NCI-H524 treated with DMSO at 0.1 percent for 48 hours (cell line): ENCODE measurements around the gene CAB39L.

Experiments
- DNase-seq: peaks from one replicate; lab custom pipeline; 2025; lab: John Stamatoyannopoulos, UW

The CAB39L gene

GRCh38 chr13:49279112-49279511 is 164.8 kb downstream of the CAB39L start:
- no peak for DNase-seq

GRCh38 chr13:49278211-49278610 is 165.7 kb downstream of the CAB39L start:
- no peak for DNase-seq

- no peak for DNase-seq
Observed at GRCh38 chr13:49272296-49272695, 171.6 kb downstream of the CAB39L start.

GRCh38 chr13:49271264-49271663 is 172.6 kb downstream of the CAB39L start:
- no peak for DNase-seq

GRCh38 chr13:49265822-49266221 is 178.0 kb downstream of the CAB39L start:
- no peak for DNase-seq

GRCh38 chr13:49262634-49263033 is 181.2 kb downstream of the CAB39L start:
- DNase-seq = no peak

GRCh38 chr13:49259586-49259985 is 184.3 kb downstream of the CAB39L start:
- DNase-seq = no peak
